ENCODE data around the gene SERHL2.
"Not testable (repeated sequence)": the region's sequence is repeated elsewhere in the genome, so short reads cannot be mapped to it uniquely, and the experiment has no call there.

SERHL2 gene

GRCh38 chr22:42553475-42554361, at the start of gene SERHL2:
SERHL2 (plus strand) TSS chr22:42553956; CDS start chr22:42554021, 65 bp downstream.
- TF ChIP-seq CTCF (IDR thresholded peaks at IDR 0.05; ENCODE audit: borderline replicate concordance, control extremely low read depth, extremely low read depth, insufficient read depth, missing control alignments): no peak
- in situ Hi-C loops (cut with MboI; ENCODE audit: low sequenced_read_pairs, unreplicated experiment): no loop called here
- DNase-seq (ENCODE audit: low spot score): peak; percentile 95

GRCh38 chr22:42508327-42508974, 45.3 kb upstream of the SERHL2 start:
- in situ Hi-C loops (cut with MboI; ENCODE audit: low sequenced_read_pairs, unreplicated experiment); DNase-seq (ENCODE audit: low spot score): not testable (repeated sequence)

- in situ Hi-C loops (cut with MboI; ENCODE audit: low sequenced_read_pairs, unreplicated experiment); DNase-seq (ENCODE audit: low spot score): not testable (repeated sequence)
Measured at GRCh38 chr22:42508975-42509364, 44.8 kb upstream of the SERHL2 start.

- in situ Hi-C loops (cut with MboI; ENCODE audit: low sequenced_read_pairs, unreplicated experiment): no loop called here
- no peak for DNase-seq (ENCODE audit: low spot score)
- TF ChIP-seq CTCF (IDR thresholded peaks at IDR 0.05; ENCODE audit: borderline replicate concordance, control extremely low read depth, extremely low read depth, insufficient read depth, missing control alignments): no peak
Measured at GRCh38 chr22:42509548-42509947, 44.2 kb upstream of the SERHL2 start.

GRCh38 chr22:42511401-42511891, 42.3 kb upstream of the SERHL2 start:
- TF ChIP-seq CTCF (IDR thresholded peaks at IDR 0.05; ENCODE audit: borderline replicate concordance, control extremely low read depth, extremely low read depth, insufficient read depth, missing control alignments): no peak
- DNase-seq (ENCODE audit: low spot score): no peak
- in situ Hi-C loops (cut with MboI; ENCODE audit: low sequenced_read_pairs, unreplicated experiment): no loop called here

GRCh38 chr22:42512273-42512990, 41.3 kb upstream of the SERHL2 start:
- in situ Hi-C loops (cut with MboI; ENCODE audit: low sequenced_read_pairs, unreplicated experiment); DNase-seq (ENCODE audit: low spot score): not testable (repeated sequence)

GRCh38 chr22:42514331-42514730, 39.4 kb upstream of the SERHL2 start:
- in situ Hi-C loops (cut with MboI; ENCODE audit: low sequenced_read_pairs, unreplicated experiment); DNase-seq (ENCODE audit: low spot score): not testable (repeated sequence)

- DNase-seq (ENCODE audit: low spot score); in situ Hi-C loops (cut with MboI; ENCODE audit: low sequenced_read_pairs, unreplicated experiment): not testable (repeated sequence)
Measured at GRCh38 chr22:42515304-42515703, 38.5 kb upstream of the SERHL2 start.

GRCh38 chr22:42515896-42516295, 37.9 kb upstream of the SERHL2 start:
- no peak for TF ChIP-seq CTCF (IDR thresholded peaks at IDR 0.05; ENCODE audit: borderline replicate concordance, control extremely low read depth, extremely low read depth, insufficient read depth, missing control alignments)
- no peak for DNase-seq (ENCODE audit: low spot score)
- in situ Hi-C loops (cut with MboI; ENCODE audit: low sequenced_read_pairs, unreplicated experiment): no loop called here

- DNase-seq (ENCODE audit: low spot score); in situ Hi-C loops (cut with MboI; ENCODE audit: low sequenced_read_pairs, unreplicated experiment): not testable (repeated sequence)
Measured at GRCh38 chr22:42517103-42517502, 36.7 kb upstream of the SERHL2 start.

- DNase-seq (ENCODE audit: low spot score); in situ Hi-C loops (cut with MboI; ENCODE audit: low sequenced_read_pairs, unreplicated experiment): not testable (repeated sequence)
Measured at GRCh38 chr22:42518638-42519524, 34.9 kb upstream of the SERHL2 start.
